Type B pancreatic cell (in vitro differentiated cells): Measurements from ENCODE around the gene SLC4A9. TPM values are rescaled to one million over a fixed set of nuclear protein-coding genes. Genes with fewer than 3 reads are reported as not detected.

Experiments
- DNase-seq: peaks from one replicate; pipeline ENCODE4 v3.0.0; 2021; ENCODE audit warnings: mixed read lengths; ENCODE audit not compliant: unreplicated experiment; ENCODE audit errors: extremely low spot score
- H3K27ac Mint-ChIP-seq: 2 replicates; pipeline ENCODE4 v1.8.0; 2021; ENCODE audit warnings: mild to moderate bottlenecking, mixed read lengths
- H3K27me3 Mint-ChIP-seq: 2 replicates; pipeline ENCODE4 v1.8.0; 2021; ENCODE audit warnings: mixed read lengths
- H3K36me3 Mint-ChIP-seq: 2 replicates; pipeline ENCODE4 v1.8.0; 2021; ENCODE audit warnings: mixed read lengths
- H3K4me1 Mint-ChIP-seq: one replicate; pipeline ENCODE4 v1.8.0; 2021; ENCODE audit warnings: mixed read lengths; ENCODE audit not compliant: unreplicated experiment
- H3K4me3 Mint-ChIP-seq: 2 replicates; pipeline ENCODE4 v1.8.0; 2021; ENCODE audit warnings: mild to moderate bottlenecking, mixed read lengths
- H3K9me3 Mint-ChIP-seq: 2 replicates; pipeline ENCODE4 v1.8.0; 2021; ENCODE audit warnings: mixed read lengths
- CTCF ChIP-seq: fragments of 200-600 bp; sonication (generic); conservative IDR thresholded peaks from 2 replicates; pipeline ENCODE4 v1.5.0; 2021; ENCODE audit warnings: antibody characterized with exemption, mild to moderate bottlenecking
- total RNA-seq: library from RNA; stranded (reverse); gene quantifications from 2 replicates; pipeline ENCODE4 v1.2.1, GENCODE V29; 2021; ENCODE audit warnings: low replicate concordance

SLC4A9 gene
- total RNA-seq, 1 donor from 2014 or later: not detected

- no peaks in the 10 kb centered on the region for H3K9me3 Mint-ChIP-seq
- no peaks in the 10 kb centered on the region for H3K4me1 Mint-ChIP-seq
- no peak overlapping the region for H3K4me3 Mint-ChIP-seq
- no peak overlapping the region for H3K27ac Mint-ChIP-seq
- no peak for TF ChIP-seq CTCF
- no peak for DNase-seq
- H3K36me3 Mint-ChIP-seq: no peaks in the 10 kb centered on the region
- H3K27me3 Mint-ChIP-seq: no peaks in the 10 kb centered on the region
Measured at GRCh38 chr5:140317859-140318258, 42.1 kb upstream of the SLC4A9 start.

DNA sequence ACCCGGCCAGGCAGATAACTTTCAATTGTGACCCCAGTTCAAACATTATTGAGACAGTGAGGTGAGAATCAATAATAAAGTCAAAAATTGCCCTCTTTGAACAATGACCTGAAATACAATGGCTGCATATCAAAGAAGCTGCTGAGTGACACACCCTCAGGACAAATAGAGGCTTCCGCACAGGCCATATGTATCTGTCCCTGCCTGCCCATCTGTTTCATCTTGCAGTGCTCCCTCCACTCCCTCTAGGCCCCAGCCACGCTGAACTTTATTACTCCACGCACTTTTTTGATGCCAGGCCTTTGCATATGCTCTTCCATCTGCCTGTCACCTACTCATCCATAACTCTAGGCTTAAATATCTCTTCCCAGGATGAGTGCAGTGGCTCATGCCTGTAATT is 41.2 kb upstream of the SLC4A9 start:
- Mint-ChIP-seq H3K9me3 (no peaks in the 10 kb centered on the region), H3K27ac (no peak overlapping the region), H3K4me1 (no peaks in the 10 kb centered on the region), H3K27me3 (no peaks in the 10 kb centered on the region), H3K36me3 (no peaks in the 10 kb centered on the region), H3K4me3 (no peak overlapping the region)
- no peak for TF ChIP-seq CTCF
- DNase-seq: no peak

- Mint-ChIP-seq H3K9me3 (no peaks in the 10 kb centered on the region), H3K4me3 (no peak overlapping the region), H3K4me1 (peaks cover 7% of the 10 kb centered on the region), H3K27ac (no peak overlapping the region), H3K36me3 (no peaks in the 10 kb centered on the region), H3K27me3 (no peaks in the 10 kb centered on the region)
- DNase-seq: no peak
- TF ChIP-seq CTCF: no peak
Measured at GRCh38 chr5:140319833-140320232, 40.2 kb upstream of the SLC4A9 start.

DNA sequence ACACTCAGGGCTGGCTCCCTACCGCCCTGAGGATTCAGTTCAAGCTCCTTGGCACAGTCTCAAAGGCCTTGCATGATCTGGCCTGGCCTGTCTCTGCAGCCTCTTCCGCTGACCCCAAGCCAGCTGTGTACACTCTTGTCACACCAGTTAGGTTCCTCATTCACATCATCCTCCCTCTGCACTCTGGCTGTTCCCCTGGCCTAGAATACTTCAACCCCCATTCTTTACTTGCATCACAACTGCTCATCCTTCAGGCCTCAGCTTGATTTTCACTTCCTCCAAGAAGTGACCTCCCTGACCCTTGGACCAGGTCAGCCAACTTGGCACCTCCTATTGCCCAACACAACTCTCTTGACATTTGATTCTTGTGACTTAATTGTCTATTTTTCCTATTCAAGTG is 38.2 kb upstream of the SLC4A9 start:
- TF ChIP-seq CTCF: no peak
- H3K36me3 Mint-ChIP-seq: no peaks in the 10 kb centered on the region
- H3K4me3 Mint-ChIP-seq: no peak overlapping the region
- H3K27me3 Mint-ChIP-seq: no peaks in the 10 kb centered on the region
- H3K9me3 Mint-ChIP-seq: no peaks in the 10 kb centered on the region
- no peak for DNase-seq
- no peak overlapping the region for H3K27ac Mint-ChIP-seq
- peaks cover 10% of the 10 kb centered on the region for H3K4me1 Mint-ChIP-seq

DNA sequence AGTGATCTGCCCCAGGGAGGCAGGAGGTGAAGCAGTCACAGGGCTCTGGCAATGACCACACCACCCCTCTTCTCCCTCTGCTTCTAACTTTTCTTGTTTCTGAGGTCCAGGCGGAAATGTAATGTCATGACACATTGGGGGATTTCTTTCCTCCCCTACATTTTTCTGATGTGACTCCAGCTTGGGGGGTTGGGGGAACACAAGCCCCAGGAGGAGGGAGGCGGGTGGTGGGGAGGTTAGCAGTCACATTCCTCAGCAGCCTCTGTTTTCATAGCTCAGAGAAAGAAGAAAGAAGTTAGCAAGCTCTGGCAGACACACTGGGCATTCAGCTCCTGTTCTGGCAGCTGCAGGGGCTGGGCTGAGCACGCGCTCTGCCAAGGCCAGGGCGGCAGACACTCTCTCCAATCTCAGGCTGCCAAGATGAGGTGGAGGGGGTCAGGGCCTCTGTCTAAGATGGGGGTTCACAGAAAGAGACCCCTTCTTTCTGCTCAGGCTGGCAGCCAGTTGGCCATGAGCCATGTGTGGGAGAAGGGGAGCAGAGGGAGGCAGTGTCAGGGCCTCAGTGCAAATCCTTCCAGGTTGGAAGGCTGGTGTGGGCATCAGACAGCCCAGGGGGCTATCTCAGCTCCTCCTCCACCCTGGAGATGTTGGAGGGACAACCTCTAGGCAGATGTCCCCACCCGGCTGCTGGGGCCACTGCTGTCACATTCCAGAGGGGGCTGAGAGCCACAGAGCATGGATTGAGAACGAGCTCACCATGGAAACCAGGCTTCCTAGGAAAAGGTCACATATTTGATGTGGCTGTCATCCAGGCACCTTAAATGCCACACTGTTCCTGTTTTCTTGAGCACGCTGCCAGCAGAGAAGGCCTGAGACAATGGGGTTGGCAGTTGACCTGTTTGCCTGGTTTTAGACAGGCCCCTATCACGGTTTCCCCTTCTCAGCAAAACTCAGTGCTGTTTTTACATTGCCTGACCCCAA is 37.0 kb upstream of the SLC4A9 start:
- Mint-ChIP-seq H3K9me3 (no peaks in the 10 kb centered on the region), H3K27ac (no peak overlapping the region), H3K4me1 (peaks cover 16% of the 10 kb centered on the region), H3K36me3 (no peaks in the 10 kb centered on the region), H3K4me3 (no peak overlapping the region), H3K27me3 (no peaks in the 10 kb centered on the region)
- no peak for TF ChIP-seq CTCF
- DNase-seq: no peak
